Effector memory CD8-positive, alpha-beta T cell (primary cell): ENCODE data around the gene ZCCHC12.

Experiments
- ATAC-seq: fragments of 150-1000 bp; cut with Tn5 transposase; replicated peaks from 2 replicates; pipeline ENCODE4 v1.10.0; 2021; ENCODE audit warnings: mild to moderate bottlenecking, moderate library complexity
- DNase-seq, 3 experiments: peaks; one replicate each; pipeline ENCODE4 v3.0.0; 2021
- H3K27ac Mint-ChIP-seq, 2 donors: one replicate each; pipeline ENCODE4 v1.8.0; 2022; ENCODE audit warnings: mild to moderate bottlenecking in 2 of 2, mixed read lengths in 2 of 2, moderate library complexity in 2 of 2
- H3K27me3 Mint-ChIP-seq, 2 donors: one replicate each; pipeline ENCODE4 v1.8.0; 2022; ENCODE audit warnings: mixed read lengths in 2 of 2
- H3K36me3 Mint-ChIP-seq: one replicate; pipeline ENCODE4 v1.8.0; 2022; ENCODE audit warnings: mild to moderate bottlenecking, moderate library complexity, mixed read lengths; ENCODE audit not compliant: insufficient read depth
- H3K4me1 Mint-ChIP-seq, 2 donors: one replicate each; pipeline ENCODE4 v1.8.0; 2022; ENCODE audit warnings: low read depth in 2 of 2, mixed read lengths in 2 of 2
- H3K4me3 Mint-ChIP-seq, 2 donors: one replicate each; pipeline ENCODE4 v1.8.0; 2022; ENCODE audit warnings: mild to moderate bottlenecking in 2 of 2, mixed read lengths in 2 of 2, moderate library complexity in 2 of 2
- H3K9me3 Mint-ChIP-seq, 2 donors: one replicate each; pipeline ENCODE4 v1.8.0; 2022; ENCODE audit warnings: mixed read lengths in 2 of 2

ZCCHC12 gene

DNA sequence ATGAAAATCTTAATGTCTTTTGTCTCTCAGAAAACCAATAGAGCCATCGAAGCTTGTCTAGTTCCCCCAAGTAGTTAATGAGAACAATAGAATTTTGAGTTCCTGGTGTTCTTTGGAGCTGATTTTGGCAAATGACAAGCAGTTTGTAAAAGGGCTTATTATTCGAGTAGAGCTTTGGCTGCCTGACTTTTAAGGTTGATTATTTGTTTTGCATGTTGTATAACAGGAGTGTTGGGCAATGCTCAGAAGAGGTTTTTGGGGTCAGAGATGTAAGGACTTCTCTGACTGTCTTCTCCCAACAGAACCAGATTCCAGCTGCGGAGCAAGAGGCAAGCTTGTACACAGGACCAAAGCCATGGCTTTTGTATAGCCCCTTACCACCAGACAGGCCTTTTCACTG is 30.0 kb downstream of the ZCCHC12 start:
- no peak for DNase-seq
- no peaks in the 10 kb centered on the region for H3K36me3 Mint-ChIP-seq
- no peak for ATAC-seq
- no peak overlapping the region for H3K4me3 Mint-ChIP-seq
- H3K9me3 Mint-ChIP-seq = no peaks in the 10 kb centered on the region
- no peak overlapping the region for H3K27ac Mint-ChIP-seq
- H3K4me1 Mint-ChIP-seq = no peaks in the 10 kb centered on the region
- no peaks in the 10 kb centered on the region for H3K27me3 Mint-ChIP-seq

- DNase-seq (no peak), ATAC-seq (no peak)
- Mint-ChIP-seq H3K36me3 (no peaks in the 10 kb centered on the region), H3K27ac (no peak overlapping the region), H3K27me3 (peaks cover 0 to 6% of the 10 kb centered on the region in 2 donors), H3K4me1 (no peaks in the 10 kb centered on the region), H3K9me3 (no peaks in the 10 kb centered on the region), H3K4me3 (no peak overlapping the region)
These were observed 32.2 kb downstream of the ZCCHC12 start for GRCh38 chrX:118855681-118856310.

GRCh38 chrX:118857006-118857405 is 33.4 kb downstream of the ZCCHC12 start:
- Mint-ChIP-seq H3K27me3 (peaks cover 0 to 6% of the 10 kb centered on the region in 2 donors), H3K9me3 (no peaks in the 10 kb centered on the region), H3K4me3 (no peak overlapping the region)

GRCh38 chrX:118861338-118861737 is 37.7 kb downstream of the ZCCHC12 start:
- Mint-ChIP-seq H3K27me3 (peaks cover 0 to 6% of the 10 kb centered on the region in 2 donors), H3K4me1 (no peaks in the 10 kb centered on the region), H3K9me3 (no peaks in the 10 kb centered on the region), H3K36me3 (peaks cover 3% of the 10 kb centered on the region), H3K4me3 (no peak overlapping the region), H3K27ac (no peak overlapping the region)
- no peak for DNase-seq
- no peak for ATAC-seq

More at GRCh38 chrX:118857006-118857405, 33.4 kb downstream of the ZCCHC12 start:
- DNase-seq (no peak), ATAC-seq (no peak)
- H3K36me3 Mint-ChIP-seq = no peaks in the 10 kb centered on the region
- no peaks in the 10 kb centered on the region for H3K4me1 Mint-ChIP-seq
- H3K27ac Mint-ChIP-seq = no peak overlapping the region

- Mint-ChIP-seq H3K4me3 (no peak overlapping the region), H3K9me3 (no peaks in the 10 kb centered on the region), H3K27me3 (peaks cover 0 to 6% of the 10 kb centered on the region in 2 donors), H3K36me3 (peaks cover 3% of the 10 kb centered on the region), H3K27ac (no peak overlapping the region), H3K4me1 (no peaks in the 10 kb centered on the region)
- DNase-seq = no peak
- no peak for ATAC-seq
These were observed 38.5 kb downstream of the ZCCHC12 start for GRCh38 chrX:118862091-118862490.

DNA sequence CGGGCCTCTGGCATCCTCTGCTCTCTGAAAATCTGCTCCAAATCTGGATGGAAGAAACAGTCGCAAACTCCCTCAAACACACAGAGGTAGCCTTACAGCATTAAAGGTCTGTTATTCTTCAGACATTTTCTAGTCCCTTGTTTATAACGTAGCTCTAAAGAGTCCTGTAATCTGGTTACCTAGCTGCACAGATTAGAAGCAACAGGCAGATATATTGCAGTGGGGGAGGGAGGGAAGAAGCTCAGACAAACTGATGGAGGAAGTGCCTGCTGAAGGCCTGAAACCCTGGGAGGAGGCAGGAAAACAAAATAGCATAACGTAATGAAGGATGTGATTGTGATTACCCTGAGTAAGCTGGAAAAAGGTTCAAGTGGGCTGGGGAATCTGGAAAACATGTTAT is 39.4 kb downstream of the ZCCHC12 start:
- Mint-ChIP-seq H3K27ac (no peak overlapping the region), H3K27me3 (peaks cover 0 to 6% of the 10 kb centered on the region in 2 donors), H3K4me3 (no peak overlapping the region), H3K36me3 (peaks cover 3% of the 10 kb centered on the region), H3K4me1 (no peaks in the 10 kb centered on the region), H3K9me3 (no peaks in the 10 kb centered on the region)
- no peak for ATAC-seq
- no peak for DNase-seq

DNA sequence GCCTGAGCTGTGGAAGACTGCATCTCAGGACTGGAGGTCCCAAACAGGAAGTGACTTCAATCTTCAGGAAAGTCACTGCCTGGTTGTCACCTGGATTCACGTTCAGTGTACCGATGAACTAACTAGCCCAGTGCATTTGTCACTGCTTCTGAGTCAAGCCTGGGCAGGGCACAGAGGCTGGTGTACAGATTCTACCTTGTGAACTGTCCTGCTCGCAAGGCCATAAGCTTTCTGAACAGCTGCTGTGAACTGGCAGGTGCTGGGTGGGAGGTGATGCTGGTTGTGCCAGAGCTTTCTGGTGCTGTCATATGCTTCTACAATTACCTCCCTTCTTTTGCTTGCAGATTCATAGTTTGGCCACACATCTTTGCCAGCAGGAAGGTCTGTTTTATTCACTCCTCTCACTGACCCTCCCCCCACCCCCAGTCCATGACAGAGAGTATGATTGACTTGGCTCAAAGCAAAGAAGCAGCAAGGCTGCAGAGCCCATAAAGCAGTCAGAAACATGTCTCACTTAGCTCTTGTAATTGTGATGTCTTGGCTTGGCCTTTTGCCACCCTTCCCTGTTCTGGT is 40.5 kb downstream of the ZCCHC12 start:
- H3K27ac Mint-ChIP-seq = no peak overlapping the region
- no peak for ATAC-seq
- H3K4me1 Mint-ChIP-seq = no peaks in the 10 kb centered on the region
- H3K36me3 Mint-ChIP-seq = peaks cover 3% of the 10 kb centered on the region
- H3K27me3 Mint-ChIP-seq = peaks cover 0 to 6% of the 10 kb centered on the region in 2 donors
- no peak for DNase-seq
- H3K9me3 Mint-ChIP-seq = no peaks in the 10 kb centered on the region
- H3K4me3 Mint-ChIP-seq = no peak overlapping the region

DNA sequence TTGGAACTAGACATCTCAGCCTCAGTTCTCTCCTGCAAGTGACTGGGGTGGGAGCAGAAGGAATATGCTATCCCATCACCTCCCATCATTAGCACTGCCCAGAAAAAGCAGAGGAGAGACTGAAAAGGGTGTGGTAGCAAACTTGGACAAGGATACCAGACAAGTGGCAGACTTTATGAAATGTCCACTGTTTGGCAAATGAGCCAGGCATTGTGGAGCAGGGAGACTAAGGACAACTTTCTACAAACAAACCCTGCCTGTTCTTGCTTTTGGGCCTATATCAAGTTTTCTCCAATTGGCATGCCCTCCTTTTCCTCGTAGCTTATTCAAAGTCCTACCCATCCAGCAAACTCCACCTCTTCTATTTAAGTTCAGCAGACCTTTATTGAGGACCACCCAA is 41.6 kb downstream of the ZCCHC12 start:
- Mint-ChIP-seq H3K27ac (no peak overlapping the region), H3K9me3 (no peaks in the 10 kb centered on the region), H3K4me3 (no peak overlapping the region), H3K36me3 (peaks cover 3% of the 10 kb centered on the region), H3K27me3 (peaks cover 0 to under 1% of the 10 kb centered on the region in 2 donors), H3K4me1 (no peaks in the 10 kb centered on the region)
- ATAC-seq (no peak), DNase-seq (no peak)

DNA sequence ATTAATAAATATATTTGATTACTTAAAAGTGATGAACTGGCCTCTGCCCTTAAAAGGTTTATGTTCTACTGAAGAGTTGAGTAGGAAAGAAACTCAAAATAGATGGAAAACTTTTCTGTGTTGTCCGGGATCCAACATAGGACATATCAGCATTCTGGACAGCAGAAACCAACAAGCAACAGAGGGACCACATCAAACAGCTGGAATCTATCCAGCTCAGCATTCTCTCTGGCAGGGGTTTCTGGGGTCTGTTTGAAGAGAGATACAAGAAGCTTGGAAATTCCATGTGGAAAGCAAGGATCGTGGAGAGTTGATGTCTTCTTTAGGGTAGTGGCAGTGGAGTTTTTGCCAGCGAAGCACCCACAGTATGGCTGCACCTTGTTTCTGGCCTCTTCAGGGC is 43.6 kb downstream of the ZCCHC12 start:
- peaks cover 0 to 5% of the 10 kb centered on the region in 2 donors for H3K27me3 Mint-ChIP-seq
- no peak for ATAC-seq
- peaks cover 0 to 3% of the 10 kb centered on the region in 2 donors for H3K4me1 Mint-ChIP-seq
- no peak for DNase-seq
- H3K27ac Mint-ChIP-seq = no peak overlapping the region
- H3K9me3 Mint-ChIP-seq = no peaks in the 10 kb centered on the region
- H3K36me3 Mint-ChIP-seq = peaks cover 3% of the 10 kb centered on the region
- H3K4me3 Mint-ChIP-seq = no peak overlapping the region

DNA sequence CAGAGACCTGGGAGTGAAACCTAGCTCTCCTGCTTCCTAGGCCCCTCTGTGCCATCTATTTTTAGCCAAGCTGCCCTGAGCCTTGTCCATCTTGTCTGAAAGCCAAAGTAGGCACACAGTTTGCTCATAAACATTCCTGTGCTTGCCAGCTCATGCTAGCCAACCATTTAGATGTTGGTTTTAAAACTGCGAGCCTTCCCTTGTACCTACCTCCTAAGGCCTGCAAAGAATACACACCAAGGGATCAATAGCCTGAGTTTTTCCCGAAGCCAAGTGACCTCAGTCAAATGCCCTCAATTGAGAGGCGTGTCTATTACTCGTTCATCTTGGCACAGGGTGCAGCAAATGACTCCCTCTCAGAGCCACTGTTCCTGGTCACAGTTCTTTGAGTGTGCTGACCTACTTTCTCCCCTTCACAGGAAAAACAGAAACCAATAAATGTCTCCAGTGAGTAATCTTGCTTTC is 48.5 kb downstream of the ZCCHC12 start:
- ATAC-seq = peak; percentile 26

More for the DNA sequence above, 48.5 kb downstream of the ZCCHC12 start:
- peaks cover 0 to 6% of the 10 kb centered on the region in 2 donors for H3K4me1 Mint-ChIP-seq
- DNase-seq = no peak
- no peak overlapping the region for H3K4me3 Mint-ChIP-seq
- H3K9me3 Mint-ChIP-seq = no peaks in the 10 kb centered on the region
- no peaks in the 10 kb centered on the region for H3K36me3 Mint-ChIP-seq
- peak overlapping the region in 1 of 2 donors; percentile 53 for H3K27ac Mint-ChIP-seq
- peaks cover 0 to 5% of the 10 kb centered on the region in 2 donors for H3K27me3 Mint-ChIP-seq
